ENCODE results near the gene ZNF718.
"Not testable (repeated sequence)": the region's sequence is repeated elsewhere in the genome, so short reads cannot be mapped to it uniquely, and the experiment has no call there.

Gene ZNF718

DNA sequence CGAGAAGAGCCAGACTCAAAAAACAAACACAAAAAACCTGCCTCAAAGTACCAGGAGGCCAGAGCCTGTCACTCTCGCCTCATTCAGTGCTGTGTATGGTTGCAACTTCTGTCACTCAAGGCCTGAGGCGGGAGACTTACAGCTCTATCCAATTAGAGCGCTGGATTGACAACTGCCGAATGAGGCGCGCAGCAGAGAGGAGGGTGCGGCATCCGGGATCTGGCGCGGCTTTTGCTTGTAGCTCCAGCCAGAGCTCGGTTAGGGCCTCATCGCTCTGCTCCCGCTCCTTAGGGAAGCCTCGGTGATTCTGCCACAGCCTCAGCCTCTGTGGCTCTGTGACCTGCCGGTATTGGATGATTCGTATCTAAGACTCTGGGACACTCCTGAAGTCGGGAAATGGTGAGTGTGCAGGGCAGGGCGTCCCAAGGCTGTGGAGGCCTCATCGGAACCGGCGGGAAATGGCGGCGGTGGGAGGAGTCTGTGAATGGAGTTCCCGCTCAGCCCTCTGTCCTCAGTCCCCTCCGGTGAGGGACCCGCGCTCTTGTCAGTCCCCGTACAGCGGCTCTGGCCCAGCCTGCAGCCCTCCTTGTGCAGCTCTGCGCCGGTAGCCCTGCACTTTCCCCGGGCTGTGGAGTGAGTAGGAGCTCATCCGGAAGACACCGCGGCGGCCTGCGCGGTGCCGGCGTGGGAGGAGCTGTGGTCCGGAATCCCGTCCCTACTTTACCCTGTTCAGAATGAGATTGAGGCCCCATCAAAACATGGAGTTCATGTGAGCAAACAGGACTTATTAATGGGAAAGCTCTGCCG, at the start of gene ZNF718:
Gene ZNF718, plus strand, starts transcription at position 227 of the 807 bp plus-strand sequence. Its CDS starts 170 bp downstream, at position 397.
- peak; percentile 70 for DNase-seq (ENCODE audit: low spot score)

DNA sequence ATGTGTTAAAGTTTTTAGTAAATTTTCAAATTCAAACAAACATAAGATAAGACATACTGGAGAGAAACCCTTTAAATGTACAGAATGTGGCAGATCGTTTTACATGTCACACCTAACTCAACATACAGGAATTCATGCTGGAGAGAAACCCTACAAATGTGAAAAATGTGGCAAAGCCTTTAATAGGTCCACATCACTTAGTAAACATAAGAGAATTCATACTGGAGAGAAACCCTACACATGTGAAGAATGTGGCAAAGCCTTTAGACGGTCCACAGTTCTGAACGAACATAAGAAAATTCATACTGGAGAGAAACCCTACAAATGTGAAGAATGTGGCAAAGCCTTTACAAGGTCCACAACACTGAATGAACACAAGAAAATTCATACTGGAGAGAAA, 38.4 kb upstream of the ZNF718 start:
- no peak for DNase-seq (ENCODE audit: low spot score)

DNA sequence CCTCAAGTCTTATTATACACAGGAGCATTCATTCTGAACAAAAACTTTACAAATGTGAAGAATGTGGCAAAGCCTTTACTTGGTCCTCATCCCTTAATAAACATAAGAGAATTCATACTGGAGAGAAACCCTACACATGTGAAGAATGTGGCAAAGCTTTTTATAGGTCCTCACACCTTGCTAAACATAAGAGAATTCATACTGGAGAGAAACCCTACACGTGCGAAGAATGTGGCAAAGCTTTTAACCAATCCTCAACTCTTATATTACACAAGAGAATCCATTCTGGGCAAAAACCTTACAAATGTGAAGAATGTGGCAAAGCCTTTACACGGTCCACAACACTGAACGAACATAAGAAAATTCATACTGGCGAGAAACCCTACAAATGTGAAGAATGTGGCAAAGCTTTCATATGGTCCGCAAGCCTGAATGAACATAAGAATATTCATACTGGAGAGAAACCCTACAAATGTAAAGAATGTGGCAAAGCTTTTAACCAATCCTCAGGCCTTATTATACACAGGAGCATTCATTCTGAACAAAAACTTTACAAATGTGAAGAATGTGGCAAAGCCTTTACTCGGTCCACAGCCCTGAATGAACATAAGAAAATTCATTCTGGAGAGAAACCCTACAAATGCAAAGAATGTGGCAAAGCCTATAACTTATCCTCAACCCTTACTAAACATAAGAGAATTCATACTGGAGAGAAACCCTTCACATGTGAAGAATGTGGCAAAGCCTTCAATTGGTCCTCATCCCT, 37.6 kb upstream of the ZNF718 start:
- not testable (repeated sequence) for DNase-seq (ENCODE audit: low spot score)

DNA sequence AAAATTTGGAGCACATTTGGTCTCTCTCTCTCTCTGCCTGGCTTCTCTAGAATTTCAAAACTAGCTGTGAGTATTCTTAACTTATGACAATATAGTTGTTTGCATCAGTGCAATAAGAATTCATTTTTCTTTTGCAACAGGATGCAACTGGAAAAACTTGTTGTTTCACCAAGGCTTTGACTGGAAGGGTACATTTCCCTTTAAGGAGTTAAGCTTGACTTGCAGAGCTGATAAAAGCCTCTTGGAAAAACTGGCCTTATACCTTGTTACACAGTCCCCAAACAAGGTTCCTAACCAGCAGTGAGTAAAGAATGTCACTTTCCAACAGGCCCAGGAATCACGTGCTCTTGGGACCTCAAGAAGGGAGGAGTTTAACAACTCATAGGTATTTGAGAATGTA, 25.9 kb upstream of the ZNF718 start:
- DNase-seq (ENCODE audit: low spot score), result no peak

DNA sequence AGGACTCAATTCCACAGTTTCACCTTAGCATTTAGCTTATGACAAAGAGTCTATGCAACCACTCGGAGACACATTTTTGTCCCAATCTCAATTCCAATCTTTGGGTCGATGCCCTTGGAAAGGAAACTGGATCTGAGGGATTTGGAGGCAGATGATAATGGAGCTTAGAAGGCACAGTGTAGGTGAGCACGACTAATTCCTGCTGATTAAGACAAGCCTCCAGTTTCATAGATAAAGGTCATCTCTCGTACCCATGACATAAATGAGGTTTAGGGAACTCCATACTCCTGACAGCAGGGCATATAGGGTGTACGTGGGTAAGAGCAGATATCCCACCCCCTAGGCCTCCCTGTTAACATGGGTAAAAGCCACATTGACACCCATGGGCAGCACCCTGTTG, 24.4 kb upstream of the ZNF718 start:
- no peak for DNase-seq (ENCODE audit: low spot score)

DNA sequence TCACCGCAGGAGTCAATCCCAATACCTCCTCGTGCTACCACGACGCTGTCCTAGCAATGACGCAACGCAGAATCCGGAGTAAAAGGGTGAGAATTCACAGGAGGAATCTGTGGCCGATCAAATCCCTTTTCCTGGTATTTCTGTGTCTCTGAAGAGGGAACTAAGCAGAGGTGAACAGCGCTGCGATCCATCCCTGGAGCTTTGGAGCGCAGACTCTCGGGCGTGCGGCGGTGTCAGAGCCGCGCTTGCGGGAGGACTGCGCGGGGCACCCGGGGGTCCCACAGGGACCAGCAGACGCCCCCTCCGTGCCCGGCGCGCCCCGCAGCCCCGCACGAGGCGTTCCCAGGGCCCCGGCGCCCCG, 17.2 kb upstream of the ZNF718 start:
- DNase-seq (ENCODE audit: low spot score), result no peak

DNA sequence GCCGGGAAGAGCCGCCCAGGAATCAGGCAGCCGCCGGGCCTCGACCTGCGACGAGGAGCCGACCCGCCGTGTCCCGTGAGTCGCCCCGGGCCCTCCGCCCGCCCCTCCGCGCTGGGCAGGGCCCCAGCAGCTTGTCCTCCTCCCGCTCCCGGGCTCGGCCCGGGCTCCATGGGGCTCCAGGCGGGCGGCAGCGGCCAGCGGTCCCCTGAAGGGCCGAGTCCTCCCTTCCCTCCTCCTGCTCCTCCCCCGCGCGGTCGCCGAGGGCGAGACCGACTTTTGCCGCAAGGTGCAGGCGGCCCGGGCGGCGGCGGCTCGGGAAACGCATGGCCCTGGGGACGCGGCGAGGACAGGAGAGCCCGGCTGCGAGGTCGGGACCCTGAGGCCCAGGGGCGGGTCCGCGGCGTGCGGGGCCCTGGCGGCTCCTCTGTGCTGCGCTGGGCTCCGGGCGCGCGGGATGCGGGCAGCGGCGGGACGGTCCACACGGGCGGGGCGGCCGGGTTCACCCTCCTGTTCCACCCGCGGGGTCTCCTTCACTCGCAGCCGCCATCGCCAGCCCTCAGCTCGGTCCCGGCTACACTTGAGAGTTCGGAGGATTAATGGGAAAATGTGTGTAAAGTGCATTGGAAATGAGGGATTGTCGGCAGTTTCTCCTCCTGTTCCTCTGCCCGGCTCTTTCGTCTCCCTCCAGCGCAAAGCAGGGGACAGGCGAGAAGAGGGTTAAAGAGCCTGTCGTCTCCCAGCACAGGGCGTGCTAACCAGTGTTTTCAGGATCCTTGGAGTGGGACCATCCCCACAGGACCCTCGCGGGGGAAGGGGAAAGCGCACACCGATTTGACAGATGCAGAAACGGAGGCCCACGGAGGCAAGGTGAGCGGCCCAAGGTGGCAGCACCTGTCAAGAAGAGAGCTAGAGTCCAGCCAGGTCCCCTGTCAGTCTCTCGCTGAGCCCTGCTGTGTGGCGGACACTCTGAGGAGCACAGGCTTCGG, 16.6 kb upstream of the ZNF718 start:
- no peak for DNase-seq (ENCODE audit: low spot score)

DNA sequence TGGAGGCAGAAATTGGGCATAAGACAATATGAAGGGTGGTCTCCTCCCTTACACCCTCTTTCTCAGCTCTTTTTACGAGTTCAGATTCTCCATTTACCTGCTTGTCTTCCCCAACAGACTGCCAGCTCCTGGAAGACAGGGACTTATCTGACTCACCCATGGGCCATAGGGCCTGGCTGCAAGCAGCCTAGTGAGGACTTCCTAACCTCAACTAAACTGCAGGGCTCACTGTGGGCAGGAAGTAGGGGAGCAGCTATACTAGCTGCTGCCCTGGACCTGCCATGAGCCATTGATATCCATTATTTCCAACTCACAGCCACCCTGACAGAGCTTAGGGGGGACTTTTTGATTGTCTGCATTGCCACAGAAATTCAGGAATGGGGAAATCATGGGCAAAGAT, 11.5 kb upstream of the ZNF718 start:
- no peak for DNase-seq (ENCODE audit: low spot score)

DNA sequence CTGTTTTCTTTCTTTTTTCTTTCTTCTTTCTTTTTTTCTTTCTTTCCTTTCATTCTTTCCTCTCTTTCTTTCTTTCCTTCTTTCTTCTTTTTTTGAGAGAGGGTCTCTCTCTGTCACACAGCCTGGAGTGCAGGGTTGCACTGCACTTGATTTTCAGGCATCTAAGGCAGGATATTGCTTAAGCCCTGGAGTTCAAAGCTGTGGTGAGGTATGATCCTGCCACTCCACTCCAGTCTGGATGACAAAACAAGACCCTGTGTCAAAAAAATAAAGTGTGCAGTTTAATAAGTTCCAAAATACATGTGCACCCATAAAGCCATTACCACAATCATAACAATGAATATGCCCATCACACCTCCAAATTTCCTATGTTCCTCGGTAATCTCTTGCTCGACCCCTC, 10.6 kb upstream of the ZNF718 start:
- no peak for DNase-seq (ENCODE audit: low spot score)

DNA sequence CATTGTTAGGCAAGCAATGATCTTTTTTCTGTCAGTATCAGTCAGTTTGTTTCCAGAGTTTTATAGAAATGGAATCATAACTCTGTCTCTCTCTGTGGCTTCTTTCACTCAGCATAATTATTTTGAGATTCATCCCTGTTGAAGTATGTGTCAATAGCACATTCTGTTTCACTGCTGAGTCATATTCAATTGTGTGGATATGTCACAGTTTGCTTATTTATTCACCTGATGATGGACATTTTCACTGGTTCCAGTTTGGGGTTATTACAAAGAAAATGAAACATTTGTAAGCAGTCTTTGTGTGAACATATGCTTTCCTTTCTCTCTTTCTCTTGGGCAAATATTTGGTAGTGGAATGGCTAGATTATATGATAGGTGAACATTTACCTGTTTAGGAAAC, 10.2 kb upstream of the ZNF718 start:
- no peak for DNase-seq (ENCODE audit: low spot score)

DNA sequence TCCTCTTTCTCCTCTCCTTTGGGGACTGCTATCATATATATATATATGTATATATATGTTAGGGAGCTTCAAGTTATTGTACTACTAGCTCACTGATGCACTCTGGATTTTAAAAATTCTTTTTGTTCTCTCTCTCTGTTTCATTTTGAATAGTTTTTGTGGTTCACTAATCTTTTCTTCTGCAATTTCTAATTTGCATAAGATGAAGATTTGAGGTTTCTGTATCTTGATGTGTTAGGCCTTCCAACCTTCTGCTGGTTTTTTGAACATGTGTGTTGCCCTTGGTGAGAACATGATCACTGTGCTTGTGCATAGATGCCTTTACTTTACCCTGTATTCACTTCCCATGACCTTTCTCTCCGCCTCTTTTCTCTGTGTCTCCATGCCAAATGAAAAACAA, 7.8 kb upstream of the ZNF718 start:
- DNase-seq (ENCODE audit: low spot score), result no peak

DNA sequence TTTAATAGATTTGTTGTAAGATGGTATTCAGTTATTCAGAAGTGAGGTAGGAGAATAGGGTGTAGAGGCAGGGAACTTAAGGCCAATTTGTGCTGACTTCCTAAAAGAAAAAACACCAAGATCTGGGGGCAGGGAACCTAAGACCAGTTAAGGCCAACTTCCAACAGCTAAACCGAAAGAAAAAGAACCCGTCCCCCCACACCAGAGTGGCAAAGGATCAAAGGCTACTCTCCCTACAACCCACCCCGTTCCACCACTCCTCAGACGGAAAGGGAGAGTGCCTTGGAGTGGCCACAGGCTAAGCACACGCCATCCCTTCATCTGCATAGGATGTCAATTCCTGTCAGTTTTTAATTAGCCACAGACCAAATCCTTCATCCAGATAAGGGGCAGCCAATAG, 3.7 kb upstream of the ZNF718 start:
- no peak for DNase-seq (ENCODE audit: low spot score)

DNA sequence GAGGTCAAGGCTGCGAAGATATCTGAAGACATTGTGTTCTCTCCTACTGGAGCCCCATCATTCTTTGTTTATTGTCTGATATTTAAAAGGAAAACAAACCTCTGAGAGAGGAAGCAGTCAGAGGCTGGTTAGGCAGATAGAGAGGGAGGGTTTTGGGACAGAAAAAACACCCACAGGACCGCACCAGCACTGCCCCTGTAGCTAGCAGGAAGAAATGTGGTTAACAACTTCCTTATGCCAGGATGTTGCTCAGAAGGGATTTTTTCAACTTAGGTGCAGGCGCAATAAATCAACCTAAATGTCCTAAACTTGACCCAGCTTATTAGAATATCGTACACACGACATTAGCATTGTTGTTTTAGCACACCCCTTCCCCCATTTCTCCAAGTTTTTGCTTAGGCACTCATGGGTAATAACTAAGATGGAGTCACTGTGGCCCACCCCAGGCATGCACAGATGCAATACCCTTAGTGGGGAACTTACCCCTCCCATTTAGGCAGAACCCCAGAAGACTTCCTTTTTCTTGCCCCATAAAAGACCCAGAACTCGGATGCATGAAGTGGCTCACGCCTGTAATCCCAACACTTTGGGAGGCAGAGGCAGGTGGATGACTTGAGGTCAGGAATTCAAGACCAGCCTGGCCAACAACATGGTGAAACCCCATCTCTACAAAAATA, 2.8 kb upstream of the ZNF718 start:
- DNase-seq (ENCODE audit: low spot score), result no peak

DNA sequence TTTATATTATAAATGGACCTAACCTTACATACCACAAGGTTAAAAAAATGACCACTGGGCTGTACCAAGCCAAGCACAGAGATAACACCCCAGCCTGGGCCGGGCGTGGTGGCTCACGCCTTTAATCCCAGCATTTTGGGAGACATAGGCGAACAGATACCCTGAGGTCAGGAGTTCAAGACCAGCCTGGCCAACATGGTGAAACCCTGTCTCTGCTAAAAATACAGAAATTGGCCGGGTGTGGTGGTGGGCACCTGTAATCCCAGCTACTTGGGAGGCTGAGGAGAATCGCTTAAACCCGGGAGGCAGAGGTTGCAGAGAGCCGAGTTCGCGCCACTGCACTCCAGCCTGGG, 403 bp upstream of the ZNF718 start:
- DNase-seq (ENCODE audit: low spot score), result not testable (repeated sequence)

DNA sequence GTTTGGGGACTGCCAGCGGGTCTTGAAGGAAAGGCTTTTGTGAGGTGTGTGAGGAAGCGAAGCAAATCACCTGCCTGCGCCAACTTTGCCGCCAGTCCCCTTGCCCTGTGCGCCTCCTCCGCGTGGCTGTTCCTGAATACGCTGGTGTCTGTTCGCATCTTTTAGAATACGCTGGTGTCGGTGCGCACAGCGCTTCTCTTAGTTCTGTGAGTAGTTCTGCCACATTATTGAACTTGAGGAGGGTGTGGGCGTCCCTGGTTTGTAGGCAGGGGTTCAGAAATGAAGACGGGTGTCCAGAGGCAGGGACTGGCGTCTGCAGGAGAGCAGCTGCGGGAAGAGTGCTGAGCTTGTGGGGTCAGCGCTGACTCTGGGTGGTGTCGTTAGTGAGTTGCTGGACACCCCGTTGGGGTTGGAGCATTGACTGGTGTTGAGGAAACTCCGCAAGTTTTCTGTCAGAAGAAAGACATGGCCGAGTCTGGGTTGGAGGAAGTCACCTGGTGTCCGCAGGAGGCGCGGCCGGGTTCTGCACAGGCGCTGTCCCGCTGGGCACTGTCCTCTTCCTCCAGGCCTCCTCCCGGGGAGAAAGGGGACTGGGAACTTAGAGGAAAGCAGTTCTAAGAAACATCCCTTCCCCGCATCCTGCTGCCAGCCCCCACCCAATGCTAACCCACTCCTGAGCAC, 930 bp downstream of the ZNF718 start:
- DNase-seq (ENCODE audit: low spot score), result no peak

DNA sequence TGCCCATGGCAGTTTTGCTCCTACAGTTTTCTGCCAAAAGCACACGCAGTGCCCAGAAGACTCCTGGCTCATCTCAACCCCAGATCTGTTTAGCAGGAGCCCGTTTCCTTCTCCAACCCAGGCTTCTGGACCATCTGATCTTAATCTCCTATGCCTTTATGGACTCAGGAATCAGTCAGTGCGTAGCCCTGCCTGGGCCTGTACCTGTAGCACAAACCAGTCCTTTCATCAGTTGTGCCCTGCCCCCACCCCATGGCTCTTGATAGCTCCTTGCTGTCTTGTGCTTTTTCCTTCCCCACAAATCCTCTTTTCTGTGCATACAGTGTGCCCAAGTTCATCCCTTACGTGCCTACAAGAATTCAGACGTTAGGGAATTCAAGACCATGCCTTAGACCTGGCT, 1.5 kb downstream of the ZNF718 start:
- DNase-seq (ENCODE audit: low spot score), result no peak

DNA sequence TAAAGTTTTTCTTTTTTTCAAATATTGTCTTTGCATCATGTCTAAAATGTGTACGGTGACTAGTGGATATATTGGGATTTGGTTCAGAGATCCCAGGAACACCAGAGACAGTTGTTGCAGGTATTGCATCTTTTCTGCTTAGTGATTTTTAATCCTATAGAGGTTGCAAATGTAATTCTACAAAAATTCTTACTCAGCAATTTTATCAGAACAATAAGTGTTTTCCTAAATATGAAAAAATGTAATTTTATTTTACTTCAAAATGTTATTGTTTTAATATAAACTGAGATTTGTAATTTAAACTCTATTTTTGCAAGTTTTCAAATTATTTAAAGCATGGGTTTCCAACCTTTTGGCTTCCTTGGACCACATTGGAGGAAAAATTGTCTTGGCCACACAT, 8.2 kb downstream of the ZNF718 start:
- no peak for DNase-seq (ENCODE audit: low spot score)

DNA sequence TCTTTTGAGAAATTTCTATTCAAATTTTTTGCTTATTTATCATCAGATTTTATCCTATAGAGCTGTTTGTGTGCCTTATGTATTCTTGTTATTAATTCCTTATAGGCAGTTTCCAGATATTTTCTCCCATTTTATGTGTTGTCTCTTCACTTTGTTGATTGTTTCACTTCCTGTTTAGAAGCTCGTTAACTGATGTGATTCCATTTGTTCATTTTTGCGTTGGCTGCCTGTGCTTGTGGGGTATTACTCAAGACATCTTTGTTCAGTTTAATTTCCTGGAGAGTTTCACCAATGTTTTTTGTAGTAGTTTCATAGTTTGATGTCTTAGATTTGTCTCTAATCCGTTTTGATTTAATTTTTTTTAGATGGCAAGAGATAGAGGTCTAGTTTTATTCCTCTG, 14.6 kb downstream of the ZNF718 start:
- no peak for DNase-seq (ENCODE audit: low spot score)

DNA sequence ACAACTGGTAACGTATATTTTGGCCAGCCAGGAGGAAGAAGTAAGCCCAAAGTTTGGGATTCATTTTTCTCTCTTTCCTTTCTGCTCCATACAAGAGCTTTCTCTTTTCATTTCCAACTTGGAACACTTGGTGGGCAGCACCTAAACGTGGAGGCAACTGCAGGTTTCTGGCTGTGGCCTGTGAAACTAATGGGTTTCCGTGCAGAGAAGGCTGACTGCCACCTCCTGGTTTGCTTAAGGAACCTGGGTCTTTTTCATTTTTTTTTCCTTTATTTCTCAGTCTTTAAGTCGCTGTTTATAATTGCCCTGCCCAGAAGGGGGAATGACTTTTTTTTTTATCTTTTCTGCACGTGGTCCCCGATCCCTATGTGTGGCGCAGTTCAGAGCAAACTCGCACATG, 15.4 kb downstream of the ZNF718 start:
- no peak for DNase-seq (ENCODE audit: low spot score)

DNA sequence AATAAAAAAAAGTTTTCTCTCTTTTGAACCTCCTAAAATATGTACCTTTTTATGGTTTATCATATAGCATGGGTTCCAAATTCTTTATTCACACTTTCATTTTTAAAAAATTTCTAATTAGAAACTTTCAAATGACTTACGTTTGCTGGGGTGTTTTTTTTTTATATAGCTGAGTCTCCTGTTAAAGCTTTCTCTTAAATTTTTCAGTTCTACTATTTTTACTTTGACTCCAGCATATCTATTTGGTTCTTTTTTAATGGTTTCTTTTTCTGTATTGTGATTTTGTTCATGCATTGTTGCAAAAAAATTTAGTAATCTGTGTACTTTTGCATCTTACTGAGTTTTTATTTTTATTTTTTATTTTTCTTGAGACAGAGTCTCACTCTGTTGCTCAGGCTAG, 22.3 kb downstream of the ZNF718 start:
- DNase-seq (ENCODE audit: low spot score), result no peak

DNA sequence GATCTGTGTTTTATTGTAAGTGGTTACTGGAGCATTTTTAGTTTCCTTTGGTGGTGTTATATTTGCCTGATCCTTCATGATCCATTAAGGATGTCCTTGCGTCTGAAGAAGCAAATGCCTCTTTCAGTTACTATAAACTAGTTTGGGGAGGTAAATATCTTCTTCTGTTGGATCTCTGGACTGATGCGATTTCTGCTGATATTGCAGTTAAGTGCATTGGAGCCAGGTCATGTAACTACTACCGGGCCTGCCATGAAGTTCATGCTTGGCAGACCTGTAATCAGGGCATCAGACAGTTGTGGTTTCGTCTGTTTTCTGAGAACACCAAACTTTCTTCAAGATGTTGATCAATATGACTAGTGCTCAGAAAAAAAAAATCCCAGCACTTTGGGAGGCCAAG, 22.9 kb downstream of the ZNF718 start:
- DNase-seq (ENCODE audit: low spot score), result no peak

All from hematopoietic multipotent progenitor cell treated with erythropoietin and hydrocortisone succinate and interleukin-3 and kit ligand, for 15 days (in vitro differentiated cells).